IMR-90 (cell line): Measurements from ENCODE around the gene MET. TPM values are rescaled to one million over a fixed set of nuclear protein-coding genes. Genes with fewer than 3 reads are reported as not detected.
"Not testable (repeated sequence)": the region's sequence is repeated elsewhere in the genome, so short reads cannot be mapped to it uniquely, and the experiment has no call there.

Experiments
- ATAC-seq: fragments of 200-7000 bp; cut with Tn5 transposase; 2 replicates; pipeline ENCODE4 v1.9.1; 2020; ENCODE audit warnings: low read depth, mild to moderate bottlenecking, moderate library complexity
- BruUV-seq: library from RNA; stranded (reverse); fragments of 400-500 nt; replicated peaks from 2 replicates; lab custom pipeline; 2021; lab: Mats Ljungman, UMichigan
- CTCF ChIA-PET: fragments of 300-600 bp; formaldehyde crosslinking; extraction: SDS; loops from one replicate; lab custom pipeline; 2021; ENCODE audit warnings: antibody characterized with exemption; lab: Yijun Ruan, JAX
- POLR2A ChIA-PET: fragments of 300-600 bp; sonication (Branson Sonifier 250); formaldehyde crosslinking; loops from one replicate; lab custom pipeline; 2022; ENCODE audit warnings: antibody characterized with exemption; ENCODE audit not compliant: unreplicated experiment; lab: Charles Lee
- DNase-seq: peaks from one replicate; pipeline ENCODE4 v3.0.0; 2013
- H2AFZ ChIP-seq: replicated peaks from 2 replicates; pipeline ENCODE3; 2013; ENCODE audit warnings: low read length, mild to moderate bottlenecking; ENCODE audit not compliant: poor library complexity
- H2AK5ac ChIP-seq: 2 replicates; pipeline ENCODE4 v1.6.1; 2013; ENCODE audit warnings: low read depth, low read length, inconsistent platforms
- H2AK9ac ChIP-seq: replicated peaks from 2 replicates; pipeline ENCODE3; 2013; ENCODE audit warnings: mild to moderate bottlenecking, low read depth, low read length, moderate library complexity; ENCODE audit not compliant: poor library complexity
- H2BK120ac ChIP-seq: 2 replicates; pipeline ENCODE4 v1.6.1; 2013; ENCODE audit warnings: low read depth, low read length, inconsistent platforms
- H2BK15ac ChIP-seq: 3 replicates; pipeline ENCODE4 v1.6.1; 2013; ENCODE audit warnings: low read depth, low read length, inconsistent platforms
- H2BK20ac ChIP-seq: 2 replicates; pipeline ENCODE4 v1.6.1; 2013; ENCODE audit warnings: low read depth, mild to moderate bottlenecking, inconsistent platforms, low read length, moderate library complexity
- H2BK5ac ChIP-seq: 2 replicates; pipeline ENCODE4 v1.6.1; 2013; ENCODE audit warnings: mild to moderate bottlenecking, low read depth, low read length, inconsistent platforms; ENCODE audit not compliant: poor library complexity, severe bottlenecking
- H3K14ac ChIP-seq: replicated peaks from 2 replicates; pipeline ENCODE4 v1.6.1; 2013; ENCODE audit warnings: low read depth, low read length, inconsistent platforms
- H3K18ac ChIP-seq: 2 replicates; pipeline ENCODE4 v1.6.1; 2013; ENCODE audit warnings: low read depth, low read length, control low read depth
- H3K23ac ChIP-seq: 2 replicates; pipeline ENCODE4 v1.6.1; 2013; ENCODE audit warnings: low read depth, low read length, inconsistent platforms
- H3K27ac ChIP-seq: 2 replicates; pipeline ENCODE4 v1.5.1; 2013; ENCODE audit warnings: mild to moderate bottlenecking, control low read depth, low read length; ENCODE audit not compliant: insufficient read depth
- H3K27me3 ChIP-seq: 2 replicates; pipeline ENCODE4 v1.6.1; 2013; ENCODE audit warnings: low read length; ENCODE audit not compliant: control insufficient read depth, insufficient read depth
- H3K36me3 ChIP-seq: 2 replicates; pipeline ENCODE4 v1.6.1; 2013; ENCODE audit warnings: low read length, mixed read lengths; ENCODE audit not compliant: control insufficient read depth, insufficient read depth
- H3K4ac ChIP-seq: 2 replicates; pipeline ENCODE4 v1.6.1; 2013; ENCODE audit warnings: low read depth, low read length, inconsistent platforms
- H3K4me1 ChIP-seq: 2 replicates; pipeline ENCODE4 v1.6.1; 2013; ENCODE audit warnings: low read length, mixed read lengths; ENCODE audit not compliant: control insufficient read depth, insufficient read depth
- H3K4me2 ChIP-seq: 2 replicates; pipeline ENCODE4 v1.6.1; 2013; ENCODE audit warnings: low read depth, mild to moderate bottlenecking, control low read depth, low read length, moderate library complexity
- H3K4me3 ChIP-seq: 2 replicates; pipeline ENCODE4 v1.5.1; 2013; ENCODE audit warnings: low read depth, mild to moderate bottlenecking, control low read depth, low read length, moderate library complexity; ENCODE audit not compliant: insufficient read depth
- H3K56ac ChIP-seq: 2 replicates; pipeline ENCODE4 v1.6.1; 2013; ENCODE audit warnings: low read length, inconsistent platforms; ENCODE audit not compliant: insufficient read depth; ENCODE audit errors: extremely low read depth
- H3K79me1 ChIP-seq, 2 experiments: 2 replicates each; pipeline ENCODE4 v1.6.1; 2013; ENCODE audit warnings: low read length in 2 of 2, inconsistent platforms in 1 of 2, low read depth in 1 of 2
- H3K9ac ChIP-seq: 2 replicates; pipeline ENCODE4 v1.6.1; 2013; ENCODE audit warnings: low read depth, low read length, control low read depth
- H3K9me1 ChIP-seq: 2 replicates; pipeline ENCODE4 v1.6.1; 2013; ENCODE audit warnings: low read length, inconsistent platforms; ENCODE audit not compliant: insufficient read depth
- H3K9me3 ChIP-seq: 2 replicates; pipeline ENCODE4 v1.6.1; 2013; ENCODE audit warnings: low read length; ENCODE audit not compliant: control insufficient read depth, insufficient read depth
- H4K20me1 ChIP-seq: 2 replicates; pipeline ENCODE4 v1.6.1; 2013; ENCODE audit warnings: low read length, inconsistent platforms; ENCODE audit not compliant: insufficient read depth
- H4K5ac ChIP-seq: 2 replicates; pipeline ENCODE4 v1.6.1; 2013; ENCODE audit warnings: mild to moderate bottlenecking, low read depth, low read length, control low read depth
- H4K8ac ChIP-seq, 2 experiments: 2 replicates each; pipeline ENCODE4 v1.6.1; 2013; ENCODE audit warnings: low read depth in 2 of 2, low read length in 2 of 2, control low read depth in 1 of 2, inconsistent platforms in 1 of 2
- H4K91ac ChIP-seq: 2 replicates; pipeline ENCODE4 v1.6.1; 2013; ENCODE audit warnings: low read depth, low read length, inconsistent platforms; ENCODE audit not compliant: insufficient read depth
- WGBS, 2 experiments: methylation state at CpG; one replicate each; pipeline versions ENCODE4 v1.1.5 to v1.1.7; 2013; ENCODE audit warnings: missing lambda C conversion rate in 2 of 2; ENCODE audit not compliant: insufficient read length in 1 of 2; ENCODE audit errors: extremely low coverage in 2 of 2; 5-methylcytosine and 5-hydroxymethylcytosine counted together
- dilution Hi-C: fragments of 300-500 bp; cut with HindIII; formaldehyde crosslinking; loops from one replicate; pipeline ENCODE4 v1.14.3; 2018; ENCODE audit warnings: low sequenced_read_pairs; ENCODE audit not compliant: unreplicated experiment
- in situ Hi-C: fragments of 300-500 bp; cut with MboI; formaldehyde crosslinking; loops from 3 replicates; pipeline ENCODE4 v1.14.3; 2019; ENCODE audit warnings: low sequenced_read_pairs, inconsistent platforms, mixed read lengths
- intact Hi-C: fragments of 100-400 bp; cut with micrococcal nuclease; formaldehyde crosslinking; loops from 2 replicates; pipeline ENCODE4 v1.10.0; 2022
- polyA plus RNA-seq, 3 experiments: library from polyadenylated mRNA; depleted of rRNA; stranded (reverse); fragments of >200 nt; gene quantifications; 2 replicates each; pipeline ENCODE4 v1.2.3, GENCODE V29; 2012; ENCODE audit warnings: low replicate concordance in 1 of 3
- total RNA-seq: library from RNA; depleted of rRNA; stranded (reverse); fragments of >200 nt; gene quantifications from 2 replicates; pipeline ENCODE4 v1.2.3, GENCODE V29; 2012

Gene MET
- total and polyA plus RNA-seq, 2 of the 4 experiments (the other 2 are of a cell fraction): 15.0 to 84.6 TPM

GRCh38 chr7:116751070-116751469, 79.1 kb downstream of the MET start:
- dilution Hi-C loops, in situ Hi-C loops, DNase-seq, H3K56ac ChIP-seq, POLR2A ChIA-PET, H3K79me1 ChIP-seq, H3K9me1 ChIP-seq, H4K5ac ChIP-seq, H3K27ac ChIP-seq, H4K91ac ChIP-seq, CTCF ChIA-PET, H2AK9ac ChIP-seq, intact Hi-C loops, H3K23ac ChIP-seq, H2BK120ac ChIP-seq, H2BK20ac ChIP-seq, H3K14ac ChIP-seq, H2BK15ac ChIP-seq, H2AK5ac ChIP-seq, H2BK5ac ChIP-seq, H3K18ac ChIP-seq, H3K4me3 ChIP-seq, H2AFZ ChIP-seq, H4K8ac ChIP-seq, H3K36me3 ChIP-seq, H3K9ac ChIP-seq, H3K4me2 ChIP-seq, H3K9me3 ChIP-seq, H3K4me1 ChIP-seq, H3K4ac ChIP-seq, ATAC-seq, H4K20me1 ChIP-seq, BruUV-seq, H3K27me3 ChIP-seq: not testable (repeated sequence)
- WGBS, 2 experiments: no CpG with 5 or more reads among the region's 4 CpGs
